SU-DHL-6 (cell line): Measurements from ENCODE around the gene GRB10.

Experiments used
- H2AFZ ChIP-seq: fragments of 200-600 bp; sonication (generic); 2 replicates; pipeline ENCODE4 v1.6.1; 2014; ENCODE audit warnings: low read depth, mild to moderate bottlenecking, moderate library complexity, mixed read lengths, antibody characterized with exemption, low read length; ENCODE audit not compliant: severe bottlenecking
- H3F3A ChIP-seq: fragments of 200-600 bp; shearing (Covaris generic); 2 replicates; pipeline ENCODE4 v1.6.0; 2016; ENCODE audit warnings: antibody characterized with exemption, mild to moderate bottlenecking; ENCODE audit not compliant: insufficient read depth
- H3K27ac ChIP-seq: fragments of 200-600 bp; sonication (generic); 2 replicates; pipeline ENCODE4 v1.5.1; 2016; ENCODE audit warnings: low read depth, mild to moderate bottlenecking, low read length, moderate library complexity, mixed read lengths
- H3K27me3 ChIP-seq: fragments of 200-600 bp; sonication (generic), shearing (Covaris generic); 2 replicates; pipeline ENCODE4 v1.6.0; 2014; ENCODE audit warnings: mild to moderate bottlenecking, low read length
- H3K36me3 ChIP-seq: fragments of 200-600 bp; sonication (generic); 2 replicates; pipeline ENCODE4 v1.6.1; 2014; ENCODE audit warnings: mild to moderate bottlenecking, low read length, mixed read lengths
- H3K4me2 ChIP-seq: fragments of 300-600, 200-600 bp; shearing (Covaris generic), sonication (generic); 2 replicates; pipeline ENCODE4 v1.6.0; 2014; ENCODE audit warnings: low read length, low read depth, mild to moderate bottlenecking; ENCODE audit not compliant: poor library complexity, severe bottlenecking
- H3K4me3 ChIP-seq: fragments of 200-600 bp; sonication (generic); 2 replicates; pipeline ENCODE4 v1.5.1; 2014; ENCODE audit warnings: antibody characterized with exemption, low read length, mild to moderate bottlenecking, mixed read lengths; ENCODE audit not compliant: insufficient read depth, poor library complexity, severe bottlenecking
- H3K79me2 ChIP-seq: fragments of 200-600 bp; sonication (generic); 2 replicates; pipeline ENCODE4 v1.6.1; 2014; ENCODE audit warnings: mild to moderate bottlenecking, low read length, moderate library complexity; ENCODE audit not compliant: insufficient read depth
- H3K9ac ChIP-seq: fragments of 200-600 bp; sonication (generic); 2 replicates; pipeline ENCODE4 v1.7.0; 2014; ENCODE audit warnings: mild to moderate bottlenecking, low read length
- H3K9me2 ChIP-seq: fragments of 200-600 bp; sonication (generic); replicated peaks from 2 replicates; pipeline ENCODE4 v1.6.1; 2014; ENCODE audit warnings: low read length; ENCODE audit not compliant: insufficient read depth
- H3K9me3 ChIP-seq: fragments of 200-600 bp; sonication (generic); 2 replicates; pipeline ENCODE4 v1.6.1; 2014; ENCODE audit warnings: low read length, mixed read lengths; ENCODE audit not compliant: insufficient read depth
- H4K20me1 ChIP-seq: fragments of 200-600 bp; sonication (generic); 2 replicates; pipeline ENCODE4 v1.6.1; 2014; ENCODE audit warnings: low read depth, mild to moderate bottlenecking, antibody characterized with exemption, low read length, moderate library complexity, mixed read lengths
- CTCF ChIP-seq: fragments of 200-600 bp; sonication (generic); IDR thresholded peaks from one replicate; pipeline ENCODE4 v1.5.1; 2017; ENCODE audit warnings: antibody characterized with exemption, mild to moderate bottlenecking, low read length, moderate library complexity; ENCODE audit not compliant: insufficient read depth, poor library complexity, severe bottlenecking
- EZH2phosphoT487 ChIP-seq: fragments of 200-600 bp; sonication (generic), shearing (Covaris generic); conservative IDR thresholded peaks from 2 replicates; pipeline ENCODE4 v1.6.1; 2018; ENCODE audit warnings: mild to moderate bottlenecking, antibody characterized with exemption, low read length, moderate library complexity, mixed read lengths

GRB10 gene

GRCh38 chr7:50720295-50720694 is 62.4 kb downstream of the GRB10 start:
- no peaks in the 10 kb centered on the region for H3K79me2 ChIP-seq

GRCh38 chr7:50718876-50719275 is 63.8 kb downstream of the GRB10 start:
- no peak overlapping the region for H3K27ac ChIP-seq
- H3K9ac ChIP-seq: no peak overlapping the region
- no peaks in the 10 kb centered on the region for H3K9me3 ChIP-seq
- H2AFZ ChIP-seq: no peak overlapping the region
- no peaks in the 10 kb centered on the region for H3K79me2 ChIP-seq
- H3K27me3 ChIP-seq: no peaks in the 10 kb centered on the region
- no peaks in the 10 kb centered on the region for H4K20me1 ChIP-seq
- H3K36me3 ChIP-seq: no peaks in the 10 kb centered on the region
- no peaks in the 10 kb centered on the region for H3K9me2 ChIP-seq
- H3F3A ChIP-seq: no peaks in the 10 kb centered on the region
- H3K4me2 ChIP-seq: no peak overlapping the region
- no peak overlapping the region for H3K4me3 ChIP-seq
- no peak for TF ChIP-seq CTCF
- no peak for TF ChIP-seq EZH2phosphoT487

More at GRCh38 chr7:50720295-50720694, 62.4 kb downstream of the GRB10 start:
- Histone ChIP-seq H3K4me2 (no peak overlapping the region), H3F3A (no peaks in the 10 kb centered on the region), H4K20me1 (no peaks in the 10 kb centered on the region), H3K9me3 (no peaks in the 10 kb centered on the region), H3K36me3 (no peaks in the 10 kb centered on the region), H3K27ac (no peak overlapping the region), H3K4me3 (no peak overlapping the region), H2AFZ (no peak overlapping the region), H3K9me2 (no peaks in the 10 kb centered on the region), H3K27me3 (no peaks in the 10 kb centered on the region), H3K9ac (no peak overlapping the region)
- TF ChIP-seq CTCF: no peak
- no peak for TF ChIP-seq EZH2phosphoT487

GRCh38 chr7:50718311-50718710 is 64.4 kb downstream of the GRB10 start:
- no peaks in the 10 kb centered on the region for H4K20me1 ChIP-seq
- H3K9me3 ChIP-seq: no peaks in the 10 kb centered on the region
- no peaks in the 10 kb centered on the region for H3K36me3 ChIP-seq
- no peak overlapping the region for H3K9ac ChIP-seq
- H3K79me2 ChIP-seq: no peaks in the 10 kb centered on the region
- H3F3A ChIP-seq: no peaks in the 10 kb centered on the region
- no peak overlapping the region for H3K4me3 ChIP-seq
- no peak overlapping the region for H2AFZ ChIP-seq
- H3K27me3 ChIP-seq: no peaks in the 10 kb centered on the region
- no peaks in the 10 kb centered on the region for H3K9me2 ChIP-seq
- TF ChIP-seq EZH2phosphoT487 (no peak), CTCF (no peak)
- H3K4me2 ChIP-seq: no peak overlapping the region
- H3K27ac ChIP-seq: no peak overlapping the region

GRCh38 chr7:50717181-50717580 is 65.5 kb downstream of the GRB10 start:
- Histone ChIP-seq H3K9ac (no peak overlapping the region), H3K36me3 (no peaks in the 10 kb centered on the region), H3K9me2 (no peaks in the 10 kb centered on the region), H4K20me1 (no peaks in the 10 kb centered on the region), H3K79me2 (no peaks in the 10 kb centered on the region), H3K4me3 (no peak overlapping the region), H3K27me3 (no peaks in the 10 kb centered on the region), H3K4me2 (no peak overlapping the region), H3K27ac (no peak overlapping the region), H2AFZ (no peak overlapping the region), H3F3A (no peaks in the 10 kb centered on the region), H3K9me3 (no peaks in the 10 kb centered on the region)
- TF ChIP-seq CTCF: no peak
- TF ChIP-seq EZH2phosphoT487: no peak
